ENCODE data around the gene AAGAB. TPM values are rescaled to one million over a fixed set of nuclear protein-coding genes. Genes with fewer than 3 reads are reported as not detected.

The AAGAB gene
- total RNA-seq, 2 donors from 2014 or later: 57.6 to 58.3 TPM

DNA sequence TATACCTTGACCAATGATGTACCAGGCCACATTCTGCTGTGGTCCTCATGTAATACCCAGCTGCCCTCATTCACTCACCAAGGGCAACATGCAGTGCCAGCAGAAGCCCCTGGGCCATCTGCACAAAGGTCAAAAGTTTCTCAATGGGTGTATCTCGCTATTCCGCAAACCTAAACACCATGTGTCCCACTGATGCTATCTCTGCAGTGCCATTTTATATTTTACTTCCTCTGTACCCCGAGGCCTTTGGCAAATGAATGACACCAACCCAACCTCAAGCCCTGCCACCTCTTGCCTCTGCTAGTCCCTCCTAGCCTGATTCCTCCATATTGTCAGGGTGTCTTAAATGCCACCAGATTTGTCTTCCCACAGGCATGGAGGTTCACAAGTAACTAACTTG is 59.2 kb downstream of the AAGAB start:
- TF ChIP-seq CTCF (IDR thresholded peaks at IDR 0.05): no peak
- Histone ChIP-seq H3K36me3 (no peaks in the 10 kb centered on the region), H3K27ac (no peak overlapping the region), H3K4me3 (no peak overlapping the region), H3K9ac (ENCODE audit: low read depth in 2 of 2, low read length in 2 of 2) (no peak overlapping the region), H3K9me3 (no peaks in the 10 kb centered on the region), H3K4me1 (no peaks in the 10 kb centered on the region), H3K27me3 (no peaks in the 10 kb centered on the region)
- intact Hi-C loops (cut with DNase I): no loop called here
- no peak for DNase-seq

DNA sequence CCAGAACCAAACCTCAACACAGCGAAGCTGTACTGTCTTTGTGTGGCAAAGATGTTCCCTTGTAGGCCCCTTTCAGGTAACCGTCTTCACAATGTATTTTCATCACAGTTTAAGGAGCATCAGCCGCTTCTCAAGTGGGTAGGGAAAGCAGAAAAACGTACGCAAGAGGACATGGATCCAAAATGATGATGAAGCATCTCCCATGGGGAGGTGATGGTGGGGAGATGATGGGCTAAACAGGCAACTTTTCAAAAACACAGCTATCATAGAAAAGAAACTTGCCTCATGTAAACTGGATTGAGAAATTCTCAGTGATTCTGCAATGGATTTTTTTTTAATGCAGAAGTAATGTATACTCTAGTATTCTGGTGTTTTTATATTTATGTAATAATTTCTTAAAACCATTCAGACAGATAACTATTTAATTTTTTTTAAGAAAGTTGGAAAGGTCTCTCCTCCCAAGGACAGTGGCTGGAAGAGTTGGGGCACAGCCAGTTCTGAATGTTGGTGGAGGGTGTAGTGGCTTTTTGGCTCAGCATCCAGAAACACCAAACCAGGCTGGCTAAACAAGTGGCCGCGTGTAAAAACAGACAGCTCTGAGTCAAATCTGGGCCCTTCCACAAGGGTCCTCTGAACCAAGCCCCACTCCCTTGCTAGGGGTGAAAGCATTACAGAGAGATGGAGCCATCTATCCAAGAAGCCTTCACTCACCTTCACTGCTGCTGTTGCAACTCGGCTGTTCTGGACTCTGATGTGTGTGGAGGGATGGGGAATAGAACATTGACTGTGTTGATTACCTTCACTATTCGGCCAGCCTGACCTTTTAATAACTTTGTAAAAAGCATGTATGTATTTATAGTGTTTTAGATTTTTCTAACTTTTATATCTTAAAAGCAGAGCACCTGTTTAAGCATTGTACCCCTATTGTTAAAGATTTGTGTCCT is 60.0 kb downstream of the AAGAB start:
- H3K4me1 ChIP-seq: no peaks in the 10 kb centered on the region
- no peak for TF ChIP-seq CTCF (IDR thresholded peaks at IDR 0.05)
- H3K4me3 ChIP-seq: no peak overlapping the region
- H3K9me3 ChIP-seq: no peaks in the 10 kb centered on the region
- no peaks in the 10 kb centered on the region for H3K27me3 ChIP-seq
- no peaks in the 10 kb centered on the region for H3K36me3 ChIP-seq
- H3K9ac ChIP-seq (ENCODE audit: low read depth in 2 of 2, low read length in 2 of 2): no peak overlapping the region
- no peak for DNase-seq
- H3K27ac ChIP-seq: no peak overlapping the region
- intact Hi-C loops (cut with DNase I): no loop called here

DNA sequence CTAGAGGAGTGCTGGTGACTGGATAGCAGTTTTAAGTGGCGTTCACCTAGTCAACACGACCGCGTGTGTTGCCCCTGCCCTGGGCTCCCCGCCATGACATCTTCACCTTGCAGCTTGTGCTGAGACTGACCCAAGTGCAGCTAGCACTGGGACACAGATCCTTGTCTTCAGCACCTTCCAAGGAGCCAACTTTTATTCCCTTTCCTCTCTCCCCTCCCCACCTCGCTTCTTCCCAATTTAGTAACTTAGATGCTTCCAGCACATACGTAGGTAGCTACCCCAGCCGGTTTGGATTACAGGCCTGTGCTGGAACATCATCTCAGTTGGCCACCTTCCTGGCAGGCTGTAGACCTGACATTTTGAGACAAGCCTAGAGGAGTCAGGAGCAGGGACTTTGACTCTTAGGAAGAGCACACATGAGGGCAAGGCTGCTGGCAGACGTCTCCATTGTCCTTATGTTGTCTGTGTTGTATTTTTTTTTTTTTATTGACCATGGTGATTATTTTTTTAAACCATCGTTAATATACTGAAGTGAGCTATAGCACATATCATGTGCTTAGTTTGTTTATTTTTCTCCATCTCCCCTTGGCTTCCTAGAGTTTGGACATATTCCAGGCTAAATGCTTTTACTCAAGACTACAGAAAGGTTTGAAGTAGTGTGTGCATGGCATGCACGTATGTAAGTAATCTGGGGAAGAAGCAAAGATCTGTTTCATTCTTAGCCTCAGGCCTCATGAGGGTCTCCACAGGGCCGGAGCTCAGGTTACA is 61.1 kb downstream of the AAGAB start:
- TF ChIP-seq CTCF (IDR thresholded peaks at IDR 0.05): no peak
- Histone ChIP-seq H3K4me3 (no peak overlapping the region), H3K36me3 (no peaks in the 10 kb centered on the region), H3K27ac (no peak overlapping the region), H3K27me3 (no peaks in the 10 kb centered on the region), H3K4me1 (no peaks in the 10 kb centered on the region), H3K9ac (ENCODE audit: low read depth in 2 of 2, low read length in 2 of 2) (no peak overlapping the region), H3K9me3 (no peaks in the 10 kb centered on the region)
- no peak for DNase-seq
- intact Hi-C loops (cut with DNase I): no loop called here

GRCh38 chr15:67192185-67192820 is 62.2 kb downstream of the AAGAB start:
- H3K4me3 ChIP-seq: no peak overlapping the region
- DNase-seq: no peak
- no peak overlapping the region for H3K9ac ChIP-seq (ENCODE audit: low read depth in 2 of 2, low read length in 2 of 2)
- no peaks in the 10 kb centered on the region for H3K36me3 ChIP-seq
- H3K4me1 ChIP-seq: no peaks in the 10 kb centered on the region
- H3K27me3 ChIP-seq: no peaks in the 10 kb centered on the region
- no peak for TF ChIP-seq CTCF (IDR thresholded peaks at IDR 0.05)
- intact Hi-C loops (cut with DNase I): no loop called here
- H3K27ac ChIP-seq: no peak overlapping the region
- no peaks in the 10 kb centered on the region for H3K9me3 ChIP-seq

GRCh38 chr15:67190813-67191212 is 63.6 kb downstream of the AAGAB start:
- no peak overlapping the region for H3K27ac ChIP-seq
- no peak for TF ChIP-seq CTCF (IDR thresholded peaks at IDR 0.05)
- no peaks in the 10 kb centered on the region for H3K36me3 ChIP-seq

More at GRCh38 chr15:67190813-67191212, 63.6 kb downstream of the AAGAB start:
- Histone ChIP-seq H3K4me1 (no peaks in the 10 kb centered on the region), H3K9ac (ENCODE audit: low read depth in 2 of 2, low read length in 2 of 2) (no peak overlapping the region), H3K4me3 (no peak overlapping the region), H3K27me3 (no peaks in the 10 kb centered on the region), H3K9me3 (no peaks in the 10 kb centered on the region)
- DNase-seq: no peak
- intact Hi-C loops (cut with DNase I): no loop called here
